ENCODE results near the gene POU3F1.

- no peak for TF ChIP-seq CTCF (IDR thresholded peaks at IDR 0.05; ENCODE audit: low read length)
- no peak for TF ChIP-seq EZH2 (IDR thresholded peaks at IDR 0.05; ENCODE audit: borderline replicate concordance, low read length)
Observed at GRCh38 chr1:38088791-38089190, 42.2 kb upstream of the POU3F1 start.
